ENCODE data around the gene PSMB4.

DNA sequence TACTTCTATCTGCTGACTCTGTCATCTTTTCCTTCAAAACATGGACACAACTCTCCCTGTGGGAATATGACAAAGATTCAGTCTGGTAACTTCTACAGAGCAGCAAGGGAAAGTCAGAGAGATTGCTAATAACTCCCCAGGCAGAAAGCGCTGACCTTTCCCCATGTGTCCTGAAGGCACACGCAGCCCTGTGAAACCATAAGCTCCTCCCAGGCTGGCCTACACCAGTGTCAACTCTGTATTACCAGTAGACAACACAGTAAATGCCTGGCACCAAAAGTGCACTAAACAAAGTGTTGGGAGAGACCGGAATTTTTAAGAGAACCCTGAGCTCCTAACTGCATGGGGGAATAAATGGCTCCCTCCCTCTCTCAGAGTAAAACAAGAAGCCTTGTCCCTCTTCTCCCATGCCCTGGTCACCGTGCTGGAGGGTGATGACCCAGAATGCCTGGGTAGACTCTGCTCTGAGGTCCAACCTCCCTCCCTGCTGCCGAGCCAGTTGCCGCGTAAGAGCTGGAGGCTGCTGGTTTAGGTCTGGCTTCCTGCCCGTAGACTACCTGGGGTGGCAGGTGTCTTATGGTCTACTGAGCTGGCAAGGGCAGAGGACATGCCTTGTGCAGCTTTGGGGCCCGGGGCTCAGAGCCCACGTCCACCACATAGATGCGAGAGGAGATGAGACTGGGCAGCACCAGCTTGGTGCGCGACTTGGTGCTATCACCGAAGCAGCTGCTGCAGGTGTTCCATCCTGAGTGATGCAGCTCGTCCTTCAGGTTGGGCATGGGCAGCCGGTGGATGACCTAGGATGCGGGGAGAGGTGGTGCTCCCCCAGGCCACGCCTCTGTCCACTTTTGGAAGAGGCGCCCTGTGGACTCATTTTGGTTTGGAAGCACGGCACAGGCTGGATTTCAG, 30.7 kb upstream of the PSMB4 start:
- TF ChIP-seq PATZ1 (CRISPR knock-in tag; IDR thresholded peaks at IDR 0.05; ENCODE audit: borderline replicate concordance) (no peak), ZNF70 (CRISPR knock-in tag; IDR thresholded peaks at IDR 0.05) (no peak), ZFP30 (CRISPR knock-in tag; IDR thresholded peaks at IDR 0.05) (no peak), ESRRG (CRISPR knock-in tag; IDR thresholded peaks at IDR 0.05) (no peak), ZNF8 (CRISPR knock-in tag; IDR thresholded peaks at IDR 0.05) (no peak), ARNTL (CRISPR knock-in tag; IDR thresholded peaks at IDR 0.05; ENCODE audit: borderline replicate concordance, low read depth) (no peak), PPARA (CRISPR knock-in tag; IDR thresholded peaks at IDR 0.05; ENCODE audit: borderline replicate concordance) (no peak), SNAI2 (CRISPR knock-in tag; IDR thresholded peaks at IDR 0.05) (no peak), ZFP3 (CRISPR knock-in tag; IDR thresholded peaks at IDR 0.05) (no peak), TCF4 (CRISPR knock-in tag; IDR thresholded peaks at IDR 0.05; ENCODE audit: borderline replicate concordance) (no peak), CSDC2 (CRISPR knock-in tag; IDR thresholded peaks at IDR 0.05) (no peak), TOX (CRISPR knock-in tag; IDR thresholded peaks at IDR 0.05; ENCODE audit: borderline replicate concordance) (no peak), RARB (CRISPR knock-in tag; IDR thresholded peaks at IDR 0.05) (no peak), POU6F1 (CRISPR knock-in tag; IDR thresholded peaks at IDR 0.05; ENCODE audit: borderline replicate concordance, low read depth) (no peak)
